HepG2 (cell line): ENCODE results near the gene OBSL1. TPM values are rescaled to one million over a fixed set of nuclear protein-coding genes. Genes with fewer than 3 reads are reported as not detected.

ENCODE experiments used
- DNMT3B ChIP-seq: conservative IDR thresholded peaks from 2 replicates; pipeline ENCODE4 v1.6.1; 2016; ENCODE audit warnings: missing biosample characterization, control low read depth
- GABPB1 ChIP-seq: IDR thresholded peaks from 2 replicates; pipeline ENCODE4 v1.6.1; 2016; ENCODE audit warnings: mild to moderate bottlenecking, missing genetic modification reagents, moderate library complexity, missing compliant biosample characterization
- KDM5B ChIP-seq: sonication (generic); formaldehyde crosslinking; IDR thresholded peaks from 2 replicates; pipeline ENCODE4 v1.4.0; 2020; ENCODE audit warnings: missing genetic modification reagents, mild to moderate bottlenecking, borderline replicate concordance
- KDM6A ChIP-seq: IDR thresholded peaks from 2 replicates; pipeline ENCODE4 v1.6.1; 2016; ENCODE audit warnings: low read depth
- SYNCRIP ChIP-seq: fragments of 200-400 bp; formaldehyde crosslinking; IDR thresholded peaks from 2 replicates; pipeline ENCODE4 v1.6.1; 2018; ENCODE audit warnings: mild to moderate bottlenecking, low read depth, low read length; ENCODE audit not compliant: insufficient read depth
- ZBTB1 ChIP-seq: sonication (generic); formaldehyde crosslinking; IDR thresholded peaks from 2 replicates; pipeline ENCODE4 v1.4.0; 2020; ENCODE audit warnings: missing genetic modification reagents, borderline replicate concordance
- ZNF318 ChIP-seq: sonication (generic); formaldehyde crosslinking; IDR thresholded peaks from 2 replicates; pipeline ENCODE4 v1.4.0; 2020; ENCODE audit warnings: mild to moderate bottlenecking, missing genetic modification reagents
- ZNF530 ChIP-seq: sonication (generic); formaldehyde crosslinking; IDR thresholded peaks from 2 replicates; pipeline ENCODE4 v1.5.0; 2020; ENCODE audit warnings: low read depth, mild to moderate bottlenecking, missing genetic modification reagents
- ZNF557 ChIP-seq: sonication (generic); formaldehyde crosslinking; IDR thresholded peaks from 2 replicates; pipeline ENCODE4 v1.4.0; 2020; ENCODE audit warnings: missing genetic modification reagents
- polyA plus RNA-seq, 8 experiments: library from polyadenylated mRNA; depleted of rRNA in 3 of 8; stranded (reverse) in 7 of 8; unstranded in 1 of 8; fragments of >200 nt; fragmentation: Illumina TruSeq in 4 of 8; extraction: Trizol in 4 of 8; gene quantifications; 2 replicates each; pipeline versions ENCODE4 v1.2.1 to v1.2.3, GENCODE V29; 2011 to 2016; ENCODE audit warnings: low read depth in 4 of 8, missing spikeins in 1 of 8, mixed read lengths in 1 of 8; ENCODE audit not compliant: insufficient read depth in 1 of 8
- total RNA-seq, 5 experiments: library from RNA; depleted of rRNA; stranded (reverse); fragments of >200 nt; fragmentation: Illumina TruSeq; extraction: Trizol; gene quantifications; 2 replicates each; pipeline ENCODE4 v1.2.3, GENCODE V29; 2016; ENCODE audit warnings: low read depth in 1 of 5
- TF ChIP-seq, protein P1 (sequence below): sonication (generic); formaldehyde crosslinking; IDR thresholded peaks from 2 replicates; pipeline ENCODE4 v1.4.0; 2020; ENCODE audit warnings: missing genetic modification reagents
- TF ChIP-seq, protein P2 (sequence below): sonication (generic); formaldehyde crosslinking; IDR thresholded peaks from 2 replicates; pipeline ENCODE4 v1.4.0; 2020; ENCODE audit warnings: missing genetic modification reagents

OBSL1 gene
- total and polyA plus RNA-seq, 2 of the 13 experiments (the other 11 are each of a cell fraction or from before 2014, with no cell fraction given), result 86.7 to 218 TPM

- TF ChIP-seq ZNF557 (no peak), SYNCRIP (no peak), ZNF318 (peak; percentile 91), KDM5B (peak; percentile 72), GABPB1 (CRISPR knock-in tag) (peak; percentile 80), KDM6A (CRISPR knock-in tag) (no peak), ZBTB1 (no peak), DNMT3B (CRISPR knock-in tag) (no peak), ZNF530 (CRISPR knock-in tag) (no peak)
- TF ChIP-seq, protein P1, sequence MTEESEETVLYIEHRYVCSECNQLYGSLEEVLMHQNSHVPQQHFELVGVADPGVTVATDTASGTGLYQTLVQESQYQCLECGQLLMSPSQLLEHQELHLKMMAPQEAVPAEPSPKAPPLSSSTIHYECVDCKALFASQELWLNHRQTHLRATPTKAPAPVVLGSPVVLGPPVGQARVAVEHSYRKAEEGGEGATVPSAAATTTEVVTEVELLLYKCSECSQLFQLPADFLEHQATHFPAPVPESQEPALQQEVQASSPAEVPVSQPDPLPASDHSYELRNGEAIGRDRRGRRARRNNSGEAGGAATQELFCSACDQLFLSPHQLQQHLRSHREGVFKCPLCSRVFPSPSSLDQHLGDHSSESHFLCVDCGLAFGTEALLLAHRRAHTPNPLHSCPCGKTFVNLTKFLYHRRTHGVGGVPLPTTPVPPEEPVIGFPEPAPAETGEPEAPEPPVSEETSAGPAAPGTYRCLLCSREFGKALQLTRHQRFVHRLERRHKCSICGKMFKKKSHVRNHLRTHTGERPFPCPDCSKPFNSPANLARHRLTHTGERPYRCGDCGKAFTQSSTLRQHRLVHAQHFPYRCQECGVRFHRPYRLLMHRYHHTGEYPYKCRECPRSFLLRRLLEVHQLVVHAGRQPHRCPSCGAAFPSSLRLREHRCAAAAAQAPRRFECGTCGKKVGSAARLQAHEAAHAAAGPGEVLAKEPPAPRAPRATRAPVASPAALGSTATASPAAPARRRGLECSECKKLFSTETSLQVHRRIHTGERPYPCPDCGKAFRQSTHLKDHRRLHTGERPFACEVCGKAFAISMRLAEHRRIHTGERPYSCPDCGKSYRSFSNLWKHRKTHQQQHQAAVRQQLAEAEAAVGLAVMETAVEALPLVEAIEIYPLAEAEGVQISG (CRISPR knock-in tag), result peak; percentile 54; the same call in 1 of the 2 replicates
- TF ChIP-seq, protein P2, sequence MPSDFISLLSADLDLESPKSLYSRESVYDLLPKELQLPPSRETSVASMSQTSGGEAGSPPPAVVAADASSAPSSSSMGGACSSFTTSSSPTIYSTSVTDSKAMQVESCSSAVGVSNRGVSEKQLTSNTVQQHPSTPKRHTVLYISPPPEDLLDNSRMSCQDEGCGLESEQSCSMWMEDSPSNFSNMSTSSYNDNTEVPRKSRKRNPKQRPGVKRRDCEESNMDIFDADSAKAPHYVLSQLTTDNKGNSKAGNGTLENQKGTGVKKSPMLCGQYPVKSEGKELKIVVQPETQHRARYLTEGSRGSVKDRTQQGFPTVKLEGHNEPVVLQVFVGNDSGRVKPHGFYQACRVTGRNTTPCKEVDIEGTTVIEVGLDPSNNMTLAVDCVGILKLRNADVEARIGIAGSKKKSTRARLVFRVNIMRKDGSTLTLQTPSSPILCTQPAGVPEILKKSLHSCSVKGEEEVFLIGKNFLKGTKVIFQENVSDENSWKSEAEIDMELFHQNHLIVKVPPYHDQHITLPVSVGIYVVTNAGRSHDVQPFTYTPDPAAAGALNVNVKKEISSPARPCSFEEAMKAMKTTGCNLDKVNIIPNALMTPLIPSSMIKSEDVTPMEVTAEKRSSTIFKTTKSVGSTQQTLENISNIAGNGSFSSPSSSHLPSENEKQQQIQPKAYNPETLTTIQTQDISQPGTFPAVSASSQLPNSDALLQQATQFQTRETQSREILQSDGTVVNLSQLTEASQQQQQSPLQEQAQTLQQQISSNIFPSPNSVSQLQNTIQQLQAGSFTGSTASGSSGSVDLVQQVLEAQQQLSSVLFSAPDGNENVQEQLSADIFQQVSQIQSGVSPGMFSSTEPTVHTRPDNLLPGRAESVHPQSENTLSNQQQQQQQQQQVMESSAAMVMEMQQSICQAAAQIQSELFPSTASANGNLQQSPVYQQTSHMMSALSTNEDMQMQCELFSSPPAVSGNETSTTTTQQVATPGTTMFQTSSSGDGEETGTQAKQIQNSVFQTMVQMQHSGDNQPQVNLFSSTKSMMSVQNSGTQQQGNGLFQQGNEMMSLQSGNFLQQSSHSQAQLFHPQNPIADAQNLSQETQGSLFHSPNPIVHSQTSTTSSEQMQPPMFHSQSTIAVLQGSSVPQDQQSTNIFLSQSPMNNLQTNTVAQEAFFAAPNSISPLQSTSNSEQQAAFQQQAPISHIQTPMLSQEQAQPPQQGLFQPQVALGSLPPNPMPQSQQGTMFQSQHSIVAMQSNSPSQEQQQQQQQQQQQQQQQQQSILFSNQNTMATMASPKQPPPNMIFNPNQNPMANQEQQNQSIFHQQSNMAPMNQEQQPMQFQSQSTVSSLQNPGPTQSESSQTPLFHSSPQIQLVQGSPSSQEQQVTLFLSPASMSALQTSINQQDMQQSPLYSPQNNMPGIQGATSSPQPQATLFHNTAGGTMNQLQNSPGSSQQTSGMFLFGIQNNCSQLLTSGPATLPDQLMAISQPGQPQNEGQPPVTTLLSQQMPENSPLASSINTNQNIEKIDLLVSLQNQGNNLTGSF (CRISPR knock-in tag), result peak; percentile 95
Observed at GRCh38 chr2:219552382-219553167, 18.8 kb downstream of the OBSL1 start (continued).
